Measurements from ENCODE around the gene F7. TPM values are rescaled to one million over a fixed set of nuclear protein-coding genes. Genes with fewer than 3 reads are reported as not detected.
"Not testable (repeated sequence)": the region's sequence is repeated elsewhere in the genome, so short reads cannot be mapped to it uniquely, and the experiment has no call there.

The F7 gene
- total and polyA plus RNA-seq, 9 of the 15 experiments (the other 6 are each of a cell fraction or from before 2014, with no cell fraction given) = not detected

GRCh38 chr13:113077953-113078901 lies 27.4 kb upstream of the F7 start (continued):
- TF ChIP-seq, protein P1, sequence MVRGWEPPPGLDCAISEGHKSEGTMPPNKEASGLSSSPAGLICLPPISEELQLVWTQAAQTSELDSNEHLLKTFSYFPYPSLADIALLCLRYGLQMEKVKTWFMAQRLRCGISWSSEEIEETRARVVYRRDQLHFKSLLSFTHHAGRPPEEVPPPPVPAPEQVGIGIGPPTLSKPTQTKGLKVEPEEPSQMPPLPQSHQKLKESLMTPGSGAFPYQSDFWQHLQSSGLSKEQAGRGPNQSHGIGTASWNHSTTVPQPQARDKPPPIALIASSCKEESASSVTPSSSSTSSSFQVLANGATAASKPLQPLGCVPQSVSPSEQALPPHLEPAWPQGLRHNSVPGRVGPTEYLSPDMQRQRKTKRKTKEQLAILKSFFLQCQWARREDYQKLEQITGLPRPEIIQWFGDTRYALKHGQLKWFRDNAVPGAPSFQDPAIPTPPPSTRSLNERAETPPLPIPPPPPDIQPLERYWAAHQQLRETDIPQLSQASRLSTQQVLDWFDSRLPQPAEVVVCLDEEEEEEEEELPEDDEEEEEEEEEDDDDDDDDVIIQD (CRISPR knock-in tag; IDR thresholded peaks at IDR 0.05) = no peak

- no peak overlapping the region for H3K9ac ChIP-seq (ENCODE audit: insufficient read depth in 1 of 2, low read depth in 2 of 2, low read length in 2 of 2)
- H3K36me3 ChIP-seq (ENCODE audit: control insufficient read depth, insufficient read depth, low read length) = no peaks in the 10 kb centered on the region
- no peak overlapping the region for H3K4me3 ChIP-seq
- no peaks in the 10 kb centered on the region for H3K9me3 ChIP-seq (replicated peaks; ENCODE audit: control insufficient read depth, insufficient read depth, low read depth, low read length)
- H2AFZ ChIP-seq (ENCODE audit: low read depth, low read length) = no peak overlapping the region
- H3K4me2 ChIP-seq (ENCODE audit: insufficient read depth, low read length) = no peak overlapping the region
- H3K4me1 ChIP-seq (replicated peaks in 1 of 2; ENCODE audit: control insufficient read depth in 2 of 2, insufficient read depth in 2 of 2, low read length in 2 of 2) = peaks cover 0 to 23% of the 10 kb centered on the region in 2 experiments; a peak in 1 of 5 replicates
- ChIA-PET POLR2A (no interaction called here), CTCF (ENCODE audit: low intra/inter-chr PET ratio) (no interaction called here)
- in situ Hi-C loops (cut with MboI) = no loop called here
- no peaks in the 10 kb centered on the region for H3K9me1 ChIP-seq (ENCODE audit: control insufficient read depth, insufficient read depth, low read length)
- no peak for FAIRE-seq
- TF ChIP-seq ZNF347 (CRISPR knock-in tag; IDR thresholded peaks at IDR 0.05; ENCODE audit: low read depth) = no peak
- TF ChIP-seq ATF7 (IDR thresholded peaks at IDR 0.05) = no peak
- no peak for TF ChIP-seq KHSRP (IDR thresholded peaks at IDR 0.05)
- no peak for TF ChIP-seq KAT7 (CRISPR knock-in tag; IDR thresholded peaks at IDR 0.05; ENCODE audit: borderline replicate concordance)
- no peak for ATAC-seq
- H3K27ac ChIP-seq (ENCODE audit: extremely low read depth, low read depth, low read length) = no peak overlapping the region
- H4K20me1 ChIP-seq (replicated peaks; ENCODE audit: control insufficient read depth, insufficient read depth, low read length) = 0 out of 2 replicates have a peak, but pooled peaks cover 6% of the 10 kb centered on the region
- DNase-seq (ENCODE audit: extremely low read depth in 1 of 4, low spot score in 3 of 4) = no peak
- intact Hi-C loops (cut with micrococcal nuclease) = no loop called here
- H3K79me2 ChIP-seq (ENCODE audit: control insufficient read depth, insufficient read depth, low read length) = no peaks in the 10 kb centered on the region
- WGBS (ENCODE audit: insufficient coverage, low coverage, missing lambda C conversion rate) = 5% methylated on average over 21 of the region's 27 CpGs
- BruUV-seq (replicated peaks) = no TSS peak
- H3K27me3 ChIP-seq (ENCODE audit: control insufficient read depth in 2 of 2, insufficient read depth in 2 of 2, low read length in 2 of 2) = peaks cover 0 to 83% of the 10 kb centered on the region in 2 experiments; a peak in 3 of 5 replicates
These were observed 26.4 kb upstream of the F7 start for GRCh38 chr13:113078902-113079780.

DNA sequence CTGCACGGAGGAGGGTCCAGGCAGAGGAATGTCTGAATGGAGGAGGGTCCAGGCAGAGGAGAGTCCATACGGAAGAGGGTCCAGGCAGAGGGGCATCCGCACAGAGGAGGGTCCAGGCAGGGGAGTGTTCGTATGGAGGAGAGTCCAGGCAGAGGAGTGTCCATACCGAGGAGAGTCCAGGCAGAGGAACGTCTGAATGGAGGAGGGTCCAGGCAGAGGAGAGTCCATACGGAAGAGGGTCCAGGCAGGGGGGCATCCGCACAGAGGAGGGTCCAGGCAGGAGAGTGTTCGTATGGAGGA lies 25.9 kb upstream of the F7 start:
- H4K20me1 ChIP-seq (replicated peaks; ENCODE audit: control insufficient read depth, insufficient read depth, low read length); CTCF ChIA-PET (ENCODE audit: low intra/inter-chr PET ratio); H3K9me3 ChIP-seq (replicated peaks; ENCODE audit: control insufficient read depth, insufficient read depth, low read depth, low read length); H3K4me3 ChIP-seq; FAIRE-seq; DNase-seq (ENCODE audit: extremely low read depth in 1 of 4, low spot score in 3 of 4); ATAC-seq; H3K79me2 ChIP-seq (ENCODE audit: control insufficient read depth, insufficient read depth, low read length); H3K9me1 ChIP-seq (ENCODE audit: control insufficient read depth, insufficient read depth, low read length); BruUV-seq (replicated peaks); H3K36me3 ChIP-seq (ENCODE audit: control insufficient read depth, insufficient read depth, low read length); POLR2A ChIA-PET; H3K9ac ChIP-seq (ENCODE audit: insufficient read depth in 1 of 2, low read depth in 2 of 2, low read length in 2 of 2); H2AFZ ChIP-seq (ENCODE audit: low read depth, low read length); H3K4me2 ChIP-seq (ENCODE audit: insufficient read depth, low read length); H3K27ac ChIP-seq (ENCODE audit: extremely low read depth, low read depth, low read length); intact Hi-C loops (cut with micrococcal nuclease); in situ Hi-C loops (cut with MboI): not testable (repeated sequence)
- Histone ChIP-seq H3K27me3 (ENCODE audit: control insufficient read depth in 2 of 2, insufficient read depth in 2 of 2, low read length in 2 of 2) (peaks cover 0 to 81% of the 10 kb centered on the region in 2 experiments; a peak in 3 of 5 replicates), H3K4me1 (replicated peaks in 1 of 2; ENCODE audit: control insufficient read depth in 2 of 2, insufficient read depth in 2 of 2, low read length in 2 of 2) (peaks cover 0 to 23% of the 10 kb centered on the region in 2 experiments; a peak in 1 of 5 replicates)
- WGBS (ENCODE audit: insufficient coverage, low coverage, missing lambda C conversion rate) = 2% methylated on average over 5 of the region's 9 CpGs
